ENCODE results near the gene TRIM29. TPM values are rescaled to one million over a fixed set of nuclear protein-coding genes. Genes with fewer than 3 reads are reported as not detected.

Gene TRIM29
- total RNA-seq, 1 experiment from 2014 or later: 2.8 TPM

GRCh38 chr11:120122924-120123683, 14.8 kb downstream of the TRIM29 start:
- no peak for DNase-seq (ENCODE audit: low spot score)

GRCh38 chr11:120121914-120122473, 15.9 kb downstream of the TRIM29 start:
- DNase-seq (ENCODE audit: low spot score): no peak

- no peak for DNase-seq (ENCODE audit: low spot score)
These were observed 16.6 kb downstream of the TRIM29 start for GRCh38 chr11:120121336-120121735.

GRCh38 chr11:120120805-120121335, 17.0 kb downstream of the TRIM29 start:
- DNase-seq (ENCODE audit: low spot score): no peak

- DNase-seq (ENCODE audit: low spot score): no peak
These were observed 18.8 kb downstream of the TRIM29 start for GRCh38 chr11:120119121-120119520.

- DNase-seq (ENCODE audit: low spot score): no peak
These were observed 19.9 kb downstream of the TRIM29 start for GRCh38 chr11:120117991-120118390.

DNA sequence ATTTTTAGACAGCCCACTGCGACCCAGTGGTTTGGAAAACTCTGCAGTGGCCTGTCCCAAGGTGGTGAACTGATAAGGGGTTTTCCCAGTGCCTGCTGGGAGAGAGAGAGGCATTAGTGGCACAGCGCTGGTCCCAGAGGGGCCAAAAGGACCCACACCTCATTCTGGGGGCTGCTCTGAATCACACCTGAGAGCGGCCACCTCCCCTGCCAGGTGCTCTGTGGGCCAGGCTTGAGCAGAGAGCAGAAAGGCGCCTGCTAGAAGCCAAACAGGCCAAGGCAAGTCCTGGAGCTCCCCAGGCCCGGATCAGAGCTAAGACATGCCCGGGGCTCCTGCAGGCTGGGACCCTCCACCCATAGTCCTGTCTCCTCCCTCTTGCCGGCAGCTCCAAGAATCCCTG, 20.9 kb downstream of the TRIM29 start:
- no peak for DNase-seq (ENCODE audit: low spot score)

DNA sequence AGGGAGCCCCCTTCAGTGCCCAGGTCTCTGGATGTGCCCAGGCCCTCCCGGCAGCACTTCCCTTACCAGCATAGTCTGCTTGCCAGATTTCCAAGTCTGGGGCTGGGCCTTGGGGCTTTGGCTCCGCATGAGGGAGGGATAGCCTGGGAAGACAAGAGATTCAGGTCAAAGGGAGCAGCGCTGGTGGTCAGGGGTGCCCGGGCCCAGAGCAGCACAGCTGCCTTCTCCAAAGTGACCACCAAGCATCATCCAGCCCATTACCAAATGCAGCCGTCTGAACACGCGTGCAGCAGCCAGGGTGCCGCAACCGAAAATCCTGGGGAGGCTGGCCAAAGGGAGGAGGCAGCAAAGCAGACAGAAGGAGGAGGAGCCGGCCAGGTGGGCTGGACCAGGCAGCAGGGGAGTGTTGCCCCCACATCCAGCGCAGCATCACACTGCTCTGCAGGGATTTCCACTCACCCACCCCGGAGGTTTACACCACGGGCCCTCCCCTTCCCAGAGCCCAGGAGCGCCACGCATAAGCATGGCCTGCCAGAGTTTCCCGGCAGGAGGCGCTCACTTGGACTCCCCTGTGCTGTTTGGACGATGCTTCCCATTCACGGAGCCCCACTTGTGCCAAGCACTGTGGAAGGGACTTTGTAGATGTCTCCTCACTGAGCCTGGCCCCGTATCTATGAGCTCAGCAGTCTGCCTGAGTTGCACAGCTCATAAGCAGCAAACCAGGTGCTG, 22.5 kb downstream of the TRIM29 start:
- DNase-seq (ENCODE audit: low spot score): no peak

- no peak for DNase-seq (ENCODE audit: low spot score)
These were observed 25.6 kb downstream of the TRIM29 start for GRCh38 chr11:120112174-120112796.

DNA sequence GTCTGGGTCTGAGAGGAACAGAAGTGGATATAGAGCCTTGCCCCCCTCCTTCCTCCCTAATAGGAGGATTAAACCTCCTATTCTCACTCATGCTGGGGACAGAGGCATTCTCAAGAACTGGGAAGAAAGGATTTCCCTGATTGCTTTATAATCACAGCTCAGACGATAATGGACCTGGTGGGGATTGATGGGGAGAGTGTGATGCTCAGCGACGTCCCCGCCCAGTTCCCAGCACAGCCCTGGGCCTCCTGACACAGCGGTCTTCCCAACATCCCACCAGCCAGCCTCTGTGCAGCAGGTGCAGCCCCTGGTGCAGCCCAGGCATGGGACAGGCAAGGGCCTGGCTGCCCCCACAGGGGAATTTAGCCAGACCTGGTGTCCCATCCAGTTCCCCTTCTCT, 28.4 kb downstream of the TRIM29 start:
- DNase-seq (ENCODE audit: low spot score): no peak

DNA sequence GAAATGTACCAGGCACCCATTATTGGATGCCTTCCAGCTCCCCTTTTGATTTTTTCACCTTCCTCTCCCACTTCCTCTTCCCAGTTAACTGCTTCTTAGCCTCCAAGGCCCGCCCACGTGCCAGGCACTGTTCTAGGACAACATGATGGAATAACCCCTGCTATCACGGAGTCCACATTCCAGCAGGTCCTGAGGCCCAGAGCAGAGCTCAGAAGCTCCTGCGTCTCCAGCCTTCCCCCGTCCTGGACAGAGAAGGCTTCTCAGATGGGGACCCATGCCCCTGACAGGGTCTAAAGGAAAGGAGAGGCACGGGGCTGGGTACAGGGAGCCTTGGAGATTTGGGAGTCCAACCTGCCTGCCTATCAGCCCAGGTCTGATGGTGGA, 29.1 kb downstream of the TRIM29 start:
- DNase-seq (ENCODE audit: low spot score): no peak

- DNase-seq (ENCODE audit: low spot score): peak; percentile 31
These were observed 29.6 kb downstream of the TRIM29 start for GRCh38 chr11:120108154-120108784.

GRCh38 chr11:120107692-120108091, 30.2 kb downstream of the TRIM29 start:
- DNase-seq (ENCODE audit: low spot score): no peak

DNA sequence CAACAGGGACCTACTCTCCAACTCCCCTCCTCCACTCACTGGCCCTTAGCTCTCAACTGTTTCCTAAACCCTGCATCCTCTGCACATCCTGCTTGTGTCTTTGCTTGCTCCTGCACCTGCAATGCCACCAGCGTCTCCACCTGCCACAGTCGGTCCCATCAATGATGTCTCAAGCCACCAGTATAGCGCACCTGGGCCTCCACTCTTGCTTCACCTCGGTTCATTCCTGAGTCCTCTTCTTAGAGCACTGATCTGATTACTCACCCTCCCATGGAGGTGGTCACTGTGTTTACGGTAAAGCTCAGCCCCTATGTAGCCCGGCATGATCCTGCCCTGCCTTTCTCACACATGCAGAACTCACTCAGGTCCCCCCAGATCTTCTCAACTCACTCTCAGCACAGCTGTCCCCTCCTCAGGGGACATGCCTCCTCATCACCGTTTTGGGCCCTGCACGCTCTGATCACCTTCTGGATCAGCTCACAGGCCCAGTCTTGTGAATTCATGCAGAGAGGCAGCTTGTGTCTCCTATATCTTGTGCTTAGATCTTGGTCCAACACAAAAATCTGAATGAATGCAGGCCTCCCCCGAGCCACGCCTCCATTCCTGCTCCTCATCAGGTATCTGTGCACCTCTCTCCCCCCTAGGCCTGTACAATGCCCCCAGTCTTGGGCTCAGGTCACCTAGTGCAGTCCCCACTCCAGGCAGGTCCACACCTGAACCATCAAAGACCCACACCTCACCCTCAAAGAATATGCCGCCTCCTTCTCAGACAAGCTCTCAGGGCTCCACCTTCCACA, 31.4 kb downstream of the TRIM29 start:
- no peak for DNase-seq (ENCODE audit: low spot score)

GRCh38 chr11:120105576-120105975, 32.3 kb downstream of the TRIM29 start:
- no peak for DNase-seq (ENCODE audit: low spot score)

GRCh38 chr11:120104041-120104565, 33.8 kb downstream of the TRIM29 start:
- no peak for DNase-seq (ENCODE audit: low spot score)

- no peak for DNase-seq (ENCODE audit: low spot score)
These were observed 35.1 kb downstream of the TRIM29 start for GRCh38 chr11:120102864-120103122.

DNA sequence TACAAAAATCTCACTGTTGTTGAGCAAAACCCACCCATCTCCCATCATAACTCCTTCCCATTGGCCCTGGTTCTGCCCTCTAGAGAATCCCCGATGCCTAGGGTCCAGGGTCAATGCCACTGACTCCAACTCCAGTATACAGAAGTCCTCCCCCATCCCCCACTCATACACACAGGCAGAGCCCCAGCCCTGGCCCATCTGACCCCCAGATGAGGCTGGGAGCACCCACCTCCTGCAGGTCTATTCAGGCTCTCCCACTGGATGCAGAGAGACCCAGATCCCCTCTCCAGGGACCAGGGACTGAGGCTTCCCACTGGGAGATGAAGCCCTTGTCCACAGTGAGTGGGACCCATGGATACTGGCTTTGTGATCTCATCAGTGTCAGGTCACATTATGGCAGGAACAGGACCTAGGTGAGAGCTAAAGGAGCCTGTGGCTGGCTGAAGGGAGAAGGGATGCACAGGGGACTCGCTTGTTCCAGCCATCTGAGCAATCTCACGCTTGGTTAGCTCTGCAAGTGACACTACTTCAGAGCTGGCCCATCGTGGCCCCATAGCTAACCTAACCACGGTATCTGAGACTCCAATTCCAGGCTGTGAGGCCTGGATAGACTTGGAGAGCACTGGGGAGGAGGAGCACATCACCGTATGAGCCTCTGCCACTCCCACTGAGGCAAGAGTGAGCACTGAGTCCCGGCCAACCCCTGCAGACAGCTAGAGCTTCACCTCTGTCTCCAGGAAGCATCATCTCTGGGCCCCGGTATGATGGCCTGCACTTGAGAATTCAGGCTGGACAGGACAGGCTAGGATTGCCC, 35.7 kb downstream of the TRIM29 start:
- no peak for DNase-seq (ENCODE audit: low spot score)

DNA sequence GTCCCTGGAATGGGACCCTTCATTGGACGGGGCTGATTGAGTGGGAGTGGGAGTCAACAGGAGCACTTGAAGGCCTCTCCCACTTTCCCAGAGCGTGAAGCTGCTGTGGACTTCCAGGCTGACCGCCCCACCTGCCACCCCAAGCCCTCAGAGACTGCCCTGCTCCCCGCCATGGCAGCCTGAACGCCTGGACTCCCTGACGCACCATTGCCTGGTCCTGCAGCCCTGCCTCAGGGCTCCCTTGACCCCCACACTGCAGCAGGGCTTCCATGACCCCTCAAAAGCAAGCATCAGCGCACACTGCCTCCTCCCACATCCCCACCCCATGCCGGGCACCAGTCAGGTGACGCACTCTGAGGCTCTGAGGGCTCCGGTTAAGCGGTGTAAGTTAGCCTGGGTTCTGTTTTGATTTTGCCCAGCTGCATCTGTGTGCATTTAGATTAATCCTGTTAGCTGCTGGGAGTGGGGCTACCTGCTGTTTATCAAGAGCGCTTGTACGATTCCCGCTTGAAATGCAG, 39.4 kb downstream of the TRIM29 start:
- DNase-seq (ENCODE audit: low spot score): no peak

All from H4 (cell line).